Stimulated activated CD8-positive, alpha-beta memory T cell treated with anti-CD3 and anti-CD28 coated beads, Interleukin-15, amount 100 ng/mL, for 48 hours (primary cell): ENCODE results near the gene CCDC148.

Experiments
- DNase-seq, 2 donors: peaks; one replicate each; pipeline ENCODE4 v3.0.0-alpha.2; 2020; ENCODE audit warnings: low read depth in 2 of 2

The CCDC148 gene

DNA sequence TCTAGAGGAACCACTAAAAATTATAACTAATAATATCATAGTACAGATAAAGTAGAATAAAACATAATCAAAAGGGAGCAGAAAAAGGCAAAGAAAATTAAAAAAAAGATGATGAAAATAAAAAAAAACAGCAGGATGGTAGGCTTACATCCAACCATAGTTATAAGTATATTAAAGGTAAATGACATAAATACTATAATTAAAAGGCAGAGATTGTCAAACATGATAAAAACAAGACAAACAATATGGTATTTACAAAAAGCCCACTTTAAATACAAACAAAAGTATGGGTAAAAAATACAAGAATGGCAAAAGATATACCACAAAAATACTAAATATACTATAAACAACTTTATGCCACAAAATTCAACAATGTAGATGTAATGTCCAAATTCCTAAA lies 24.4 kb downstream of the CCDC148 start:
- no peak for DNase-seq

DNA sequence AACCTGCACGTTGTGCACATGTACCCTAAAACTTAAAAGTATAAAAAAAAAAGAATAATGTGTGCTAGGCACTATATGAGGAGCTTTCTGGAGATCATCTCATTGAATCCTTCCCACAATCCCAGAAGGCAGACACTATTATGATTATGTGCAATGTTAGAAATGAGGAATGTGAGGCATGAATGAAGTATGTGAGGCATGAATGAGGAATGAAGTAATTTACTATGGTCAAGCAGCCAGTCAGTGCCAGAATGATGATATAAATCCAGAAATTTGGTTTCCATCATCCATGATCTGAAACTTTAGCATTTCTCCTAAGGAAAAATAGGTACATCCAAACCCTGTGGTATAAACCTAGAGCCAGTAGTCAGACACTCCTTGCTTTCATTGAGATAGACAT lies 42.0 kb downstream of the CCDC148 start:
- no peak for DNase-seq

DNA sequence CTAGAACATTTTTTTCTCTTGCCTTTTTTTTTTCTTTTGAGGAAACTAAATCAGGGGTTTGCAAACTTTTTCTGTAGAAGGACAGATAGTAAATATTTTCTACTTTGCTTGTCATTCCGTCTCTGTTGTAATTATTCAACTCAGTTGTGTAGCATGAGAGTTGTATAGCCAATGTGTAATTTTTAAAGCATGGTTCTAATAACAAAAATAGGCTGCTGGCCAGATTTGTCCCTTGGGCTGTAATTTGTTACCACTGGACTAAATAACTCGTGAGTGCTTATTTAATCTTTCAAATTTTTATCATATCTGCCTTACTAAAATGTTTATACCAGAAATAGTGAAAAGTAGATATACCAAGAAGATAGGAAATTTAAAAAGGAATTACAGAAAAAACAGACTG lies 43.0 kb downstream of the CCDC148 start:
- DNase-seq, result no peak

DNA sequence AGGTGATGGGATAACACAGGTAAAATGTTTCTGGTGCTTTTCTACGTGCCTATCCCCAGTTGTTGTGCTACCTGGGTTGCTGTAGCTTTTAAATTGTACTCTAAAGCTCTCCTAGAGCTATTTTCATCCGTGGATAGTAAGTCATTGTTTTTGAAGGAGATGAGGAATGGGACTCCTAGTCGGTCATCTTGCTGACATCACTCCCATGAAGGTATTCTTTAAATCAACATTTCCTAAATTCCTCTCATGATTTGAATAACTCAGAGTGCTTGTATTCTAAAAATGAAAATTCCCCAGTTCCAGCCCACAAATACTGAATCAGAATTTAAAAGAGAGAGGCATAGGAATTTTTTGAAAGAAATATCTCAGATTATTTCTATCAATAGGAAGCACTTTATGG lies 44.3 kb downstream of the CCDC148 start:
- no peak for DNase-seq

DNA sequence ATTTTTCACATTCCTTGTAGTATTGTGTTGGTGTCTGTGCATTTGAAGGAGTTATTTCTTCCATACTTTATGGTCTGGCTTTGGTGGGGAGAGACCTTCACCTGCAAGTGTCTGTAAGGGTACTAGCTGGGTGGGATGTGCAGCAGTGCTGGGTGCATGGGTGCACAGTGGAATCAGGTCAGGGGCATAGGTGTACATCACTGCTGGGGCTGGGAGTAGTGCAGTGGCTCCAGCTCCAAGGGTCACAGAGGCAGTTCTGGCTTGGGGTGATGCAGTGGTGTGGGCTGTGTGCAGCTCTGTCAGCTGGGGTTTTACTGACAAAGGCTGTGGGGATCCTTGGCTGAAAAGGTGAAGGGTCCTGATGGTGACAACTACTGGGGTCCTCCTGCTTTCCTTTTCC lies 44.8 kb downstream of the CCDC148 start:
- no peak for DNase-seq

DNA sequence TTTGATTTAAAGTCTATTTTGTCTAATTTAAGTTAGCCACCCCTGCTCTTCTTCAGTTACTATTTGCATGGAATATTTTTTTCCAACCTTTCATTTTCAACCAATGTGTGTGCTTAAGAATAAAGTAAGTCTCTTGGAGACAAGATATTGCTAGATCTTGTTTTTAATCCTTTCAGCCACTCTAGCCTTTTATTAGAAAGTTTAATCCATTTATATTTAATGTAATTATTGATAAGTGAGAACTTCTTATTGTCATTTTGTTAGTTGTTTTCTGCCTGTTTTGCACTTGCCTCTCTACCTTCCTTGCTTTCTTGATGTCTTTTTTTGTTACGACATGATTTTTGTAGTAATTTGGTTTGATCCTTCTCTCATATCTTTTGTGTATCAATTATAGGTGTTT lies 46.4 kb downstream of the CCDC148 start:
- no peak for DNase-seq

DNA sequence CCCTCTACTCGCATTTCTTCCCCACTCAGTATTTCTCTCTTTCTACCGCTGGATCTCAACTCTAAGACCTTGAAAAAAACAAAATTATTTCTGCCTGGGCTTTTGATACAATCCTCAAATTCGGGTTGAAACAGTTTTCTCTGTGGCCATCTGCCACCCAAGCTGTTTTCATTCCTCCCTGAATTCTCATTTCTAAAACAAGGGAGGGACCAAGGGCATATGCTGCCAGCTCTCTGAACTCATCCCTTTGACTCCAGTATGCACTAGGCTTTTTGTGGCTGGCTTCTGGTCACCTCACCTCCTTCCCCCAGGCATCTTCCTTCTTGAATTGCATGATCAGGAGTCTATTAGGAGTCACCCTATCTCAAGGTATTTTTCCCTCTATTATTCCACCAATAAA lies 49.5 kb downstream of the CCDC148 start:
- DNase-seq, result no peak

DNA sequence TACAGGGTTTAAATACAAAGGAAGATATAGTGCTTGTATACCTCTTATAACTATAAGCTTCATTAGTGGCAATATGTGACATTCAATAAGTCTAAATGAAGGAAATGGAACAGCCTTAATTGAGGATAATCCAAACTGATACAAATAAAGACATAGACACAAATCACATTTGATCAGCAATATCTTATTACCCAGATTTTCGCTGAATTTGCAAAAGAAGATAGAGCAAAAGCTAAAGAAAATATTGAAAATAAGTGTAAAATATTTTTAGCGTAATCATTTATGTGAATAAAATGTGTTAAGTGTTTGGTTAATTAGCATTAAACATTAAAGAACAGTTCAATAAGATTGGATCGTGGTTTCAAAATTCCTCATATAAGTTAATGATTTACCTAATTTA lies 51.2 kb downstream of the CCDC148 start:
- DNase-seq, result no peak

DNA sequence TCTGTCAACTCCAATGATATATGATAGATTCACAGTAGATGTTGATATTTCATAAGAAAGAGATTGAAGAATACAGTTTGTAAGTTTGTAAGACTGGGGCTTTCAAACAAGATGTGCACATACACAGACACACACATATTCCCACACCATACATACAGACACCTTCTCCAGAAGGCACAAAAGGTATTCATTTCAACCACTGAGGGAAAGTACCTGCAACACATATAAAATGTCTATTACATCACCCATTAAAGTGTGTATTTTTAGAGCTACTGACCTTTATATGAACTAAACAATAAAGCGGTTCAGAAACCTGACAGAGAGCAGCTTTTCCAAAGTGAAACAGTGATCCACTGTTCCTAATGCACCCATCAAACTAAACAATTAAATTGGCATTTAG lies 53.3 kb downstream of the CCDC148 start:
- no peak for DNase-seq

DNA sequence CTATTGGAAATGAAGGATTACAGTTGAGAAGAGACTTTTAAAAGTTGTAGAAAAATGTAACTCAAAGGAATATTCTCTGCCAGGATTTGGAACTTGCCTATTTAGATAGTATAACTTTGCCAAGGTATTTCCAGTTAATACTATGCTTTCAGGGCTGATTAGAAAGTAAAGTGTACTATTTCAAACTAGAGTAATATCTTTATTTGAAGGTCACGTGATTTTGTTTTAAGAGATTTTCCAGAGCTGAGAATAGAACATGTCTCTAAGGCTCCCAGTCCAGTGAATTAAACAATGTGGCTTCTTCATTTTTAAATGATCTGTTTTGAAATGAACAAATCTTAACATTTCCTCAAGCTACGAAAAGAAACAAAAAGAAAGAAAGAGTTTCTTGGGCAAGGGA lies 53.9 kb downstream of the CCDC148 start:
- DNase-seq, result no peak

DNA sequence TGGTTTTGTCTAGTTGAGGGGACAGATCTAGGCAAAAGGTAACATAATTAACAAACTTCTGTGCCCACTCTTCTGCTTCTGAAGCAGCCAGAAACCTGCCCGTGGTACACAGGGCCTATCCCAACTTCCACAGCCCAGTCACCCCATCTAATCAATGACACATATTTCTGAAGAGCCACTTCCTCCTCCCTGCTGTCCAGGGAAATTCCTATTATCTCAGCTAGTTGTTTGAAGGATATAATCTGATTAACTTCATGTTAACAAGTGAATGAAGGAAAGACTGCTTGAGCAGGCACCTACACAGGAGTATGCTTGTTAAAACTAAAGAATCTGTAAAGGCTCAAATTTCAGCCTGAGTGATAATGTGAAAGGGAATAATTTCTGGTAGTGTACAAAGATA lies 61.4 kb downstream of the CCDC148 start:
- no peak for DNase-seq

DNA sequence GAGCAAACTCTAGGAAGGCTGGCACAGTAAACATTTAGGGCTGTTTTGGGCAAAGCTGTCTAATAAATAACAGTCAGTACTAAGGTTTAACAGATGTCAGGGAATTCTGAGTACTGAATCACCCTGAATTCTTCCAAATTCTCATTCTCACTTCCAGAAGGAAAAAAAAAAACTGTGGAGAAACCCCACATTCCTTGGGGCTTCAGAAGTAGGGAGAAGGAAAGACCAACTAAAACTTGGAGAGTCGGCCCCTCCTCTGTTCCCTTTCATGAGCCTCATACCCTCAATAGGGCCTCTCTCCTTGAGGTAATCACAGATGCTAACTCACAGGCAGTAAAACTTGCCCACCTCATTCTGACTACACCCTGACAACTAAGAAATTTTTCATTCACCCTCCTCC lies 62.1 kb downstream of the CCDC148 start:
- no peak for DNase-seq

DNA sequence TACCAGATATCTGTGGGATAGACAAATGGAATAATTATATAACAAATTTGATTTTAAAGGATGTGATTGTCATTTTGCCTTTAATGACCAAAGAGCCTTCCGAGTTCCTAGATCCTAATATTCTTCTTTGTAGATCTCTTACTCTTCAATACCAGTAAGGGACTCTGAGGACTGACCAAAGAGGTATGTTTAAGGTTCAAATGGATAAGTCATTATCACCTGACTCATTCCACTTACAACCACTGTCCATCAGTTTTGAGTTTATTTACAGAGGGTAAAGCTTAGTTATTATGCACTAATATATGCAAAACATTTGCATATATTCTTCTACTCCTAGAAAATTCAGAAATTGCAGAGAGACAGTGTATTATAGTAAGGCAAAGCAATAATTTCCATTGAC lies 62.7 kb downstream of the CCDC148 start:
- DNase-seq, result no peak

DNA sequence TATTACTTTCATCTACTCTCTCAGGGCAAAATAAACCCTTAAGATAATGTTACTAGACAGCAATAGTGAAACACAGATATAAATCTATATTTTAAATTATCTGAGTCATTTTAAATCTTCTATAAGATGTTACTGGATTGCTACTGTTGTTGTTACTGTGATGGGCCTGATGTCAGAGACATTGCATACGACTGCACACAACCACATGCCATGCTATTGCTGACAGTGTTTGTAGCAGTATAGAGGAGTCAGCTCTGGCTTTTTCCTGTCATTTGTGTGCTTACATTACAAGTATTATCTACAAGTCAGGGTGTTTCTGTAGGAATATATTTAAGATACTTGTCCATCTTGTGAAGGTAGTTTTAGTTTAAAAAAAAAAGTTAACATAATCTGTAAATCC lies 63.9 kb downstream of the CCDC148 start:
- DNase-seq, result no peak

DNA sequence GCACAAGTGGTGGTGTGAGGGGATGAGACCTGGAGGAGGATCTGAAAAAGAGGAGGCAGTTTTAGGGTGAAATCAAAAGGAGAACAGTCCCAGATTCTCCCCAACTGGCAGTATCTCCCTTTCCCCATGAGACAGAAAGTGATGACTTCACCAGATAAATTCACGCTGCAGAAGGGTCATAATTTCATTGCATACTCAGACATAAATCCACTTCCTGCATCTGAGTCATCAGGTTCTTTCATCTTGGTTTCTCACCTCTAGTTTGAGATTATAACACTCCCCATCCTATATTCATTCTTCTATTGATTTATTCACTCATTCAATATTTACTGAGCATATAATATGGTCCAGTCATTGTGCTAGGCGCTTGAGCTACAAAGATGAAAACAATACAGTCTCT lies 64.7 kb downstream of the CCDC148 start:
- no peak for DNase-seq

DNA sequence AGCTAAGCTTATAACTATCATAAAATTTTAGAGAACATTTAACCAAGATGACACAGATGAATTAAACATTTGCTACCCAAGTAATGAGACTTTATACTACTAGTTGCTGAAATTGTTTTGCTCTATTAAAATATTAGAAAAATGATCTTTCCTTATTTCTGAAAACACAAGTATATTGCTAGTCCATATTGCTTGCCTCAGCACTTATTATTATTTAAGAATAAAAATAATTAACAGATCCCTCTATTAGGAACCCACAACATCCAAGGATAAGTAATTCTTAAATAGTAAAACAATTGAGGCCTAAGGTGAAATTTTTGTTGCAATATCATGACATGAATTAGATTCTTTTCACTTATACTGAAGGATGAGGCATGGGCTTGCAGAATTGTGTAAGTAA lies 65.2 kb downstream of the CCDC148 start:
- no peak for DNase-seq

DNA sequence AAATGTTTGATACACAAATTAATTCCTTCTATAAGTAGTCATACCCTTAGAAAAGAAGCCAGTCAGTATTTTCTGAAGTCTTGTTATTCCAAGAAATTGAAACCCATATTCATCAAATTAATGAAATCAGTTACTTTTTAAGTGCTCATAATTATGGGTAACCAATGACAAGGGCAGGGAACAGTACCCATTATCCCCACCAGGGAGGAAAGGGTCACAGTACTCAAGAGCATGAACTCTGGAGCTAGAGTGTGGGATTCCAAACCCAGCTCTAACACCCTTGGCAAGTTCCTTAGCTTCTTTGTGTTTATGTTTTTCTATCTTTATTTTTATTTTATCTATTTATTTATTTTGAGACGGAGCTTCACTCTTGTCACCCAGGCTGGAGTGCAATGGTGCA lies 68.4 kb downstream of the CCDC148 start:
- DNase-seq, result no peak

DNA sequence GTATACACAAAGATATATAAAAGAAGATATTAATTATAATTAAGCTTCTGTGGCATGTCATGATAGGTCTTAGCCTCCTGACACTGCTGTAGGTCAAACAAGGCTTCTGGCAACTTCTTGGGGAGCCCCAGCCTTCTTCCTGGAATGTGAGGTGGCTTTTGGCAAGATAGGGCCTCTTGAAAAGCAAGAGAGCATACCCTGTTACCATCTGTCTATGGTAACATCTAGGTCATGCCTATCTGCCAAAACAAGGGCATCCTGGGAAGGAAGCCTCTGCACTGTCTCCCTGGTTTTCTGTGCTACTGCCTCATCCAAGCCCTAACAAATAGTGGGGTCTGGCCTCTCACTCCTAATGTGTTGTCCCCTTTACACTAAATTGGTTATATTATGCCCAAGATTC lies 70.9 kb downstream of the CCDC148 start:
- DNase-seq, result no peak

DNA sequence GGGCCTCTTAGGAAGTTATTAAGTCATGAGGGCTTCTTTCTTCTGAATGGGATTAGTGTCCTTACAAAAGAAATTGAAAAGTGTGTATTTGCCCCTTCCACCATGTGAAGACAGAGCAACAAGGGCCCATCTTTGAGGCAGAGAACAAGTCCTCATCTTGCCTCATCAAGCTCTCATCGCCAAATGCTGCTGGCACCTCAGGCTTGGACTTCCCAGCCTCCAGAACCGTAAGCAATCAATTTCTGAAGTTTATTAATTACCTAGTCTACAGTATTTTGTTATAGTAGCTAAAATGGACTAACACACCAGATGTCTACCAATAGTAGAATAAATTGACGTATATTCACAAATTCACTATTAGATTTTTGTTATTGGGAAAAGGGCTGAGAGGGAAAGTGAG lies 74.6 kb downstream of the CCDC148 start:
- DNase-seq, result no peak

DNA sequence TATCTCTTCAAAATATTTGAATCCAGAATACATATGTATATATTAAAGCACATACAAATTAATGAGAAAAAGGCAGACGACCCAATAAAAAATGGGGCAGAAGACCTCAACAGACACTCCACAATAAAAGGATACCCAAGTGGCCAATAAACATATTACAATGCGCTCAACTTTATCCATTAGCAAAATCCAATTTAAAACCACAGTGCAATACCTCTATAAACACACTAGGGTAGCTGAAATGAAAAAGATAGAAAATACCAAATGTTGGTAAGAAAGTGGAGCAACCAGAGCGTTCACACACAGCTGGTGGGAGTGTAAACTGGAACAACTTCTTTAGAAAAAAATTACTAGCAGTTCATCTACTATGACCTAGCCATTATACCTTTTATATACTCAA lies 75.3 kb downstream of the CCDC148 start:
- no peak for DNase-seq

DNA sequence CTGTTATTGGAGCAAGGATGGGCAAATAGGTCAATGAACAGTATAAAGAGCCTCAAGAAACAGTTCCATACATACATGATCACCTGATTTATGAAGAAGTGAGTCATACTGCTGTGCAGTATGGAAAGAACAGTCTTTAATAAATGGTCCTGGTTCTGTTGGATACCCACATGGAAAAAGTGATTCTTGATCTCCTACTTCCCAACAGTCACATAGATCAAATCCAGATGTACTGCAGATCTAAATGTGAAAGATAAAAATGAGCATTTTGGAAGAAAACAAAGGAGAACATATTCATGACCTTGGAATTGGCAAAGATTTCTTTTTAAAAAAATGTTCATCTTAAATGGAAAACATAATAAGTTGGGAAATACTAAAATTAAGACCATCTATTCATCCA lies 75.8 kb downstream of the CCDC148 start:
- no peak for DNase-seq

DNA sequence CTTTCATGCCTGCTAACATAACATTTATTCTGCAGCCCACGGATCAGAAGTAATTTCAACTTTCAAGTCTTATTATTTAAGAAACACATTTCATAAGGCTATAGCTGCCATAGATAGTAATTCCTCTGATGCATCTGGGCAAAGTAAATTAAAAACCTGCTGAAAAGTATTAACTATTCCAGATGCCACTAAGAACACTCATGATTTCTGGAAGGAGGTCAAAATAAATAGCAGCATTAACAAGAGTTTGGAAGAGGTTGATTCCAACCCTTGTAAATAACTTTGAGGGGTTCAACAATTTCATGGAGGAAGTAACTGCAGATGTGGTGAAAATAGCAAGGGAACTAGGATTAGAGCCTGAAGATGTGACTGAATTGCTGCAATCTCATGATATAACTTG lies 77.6 kb downstream of the CCDC148 start:
- no peak for DNase-seq

DNA sequence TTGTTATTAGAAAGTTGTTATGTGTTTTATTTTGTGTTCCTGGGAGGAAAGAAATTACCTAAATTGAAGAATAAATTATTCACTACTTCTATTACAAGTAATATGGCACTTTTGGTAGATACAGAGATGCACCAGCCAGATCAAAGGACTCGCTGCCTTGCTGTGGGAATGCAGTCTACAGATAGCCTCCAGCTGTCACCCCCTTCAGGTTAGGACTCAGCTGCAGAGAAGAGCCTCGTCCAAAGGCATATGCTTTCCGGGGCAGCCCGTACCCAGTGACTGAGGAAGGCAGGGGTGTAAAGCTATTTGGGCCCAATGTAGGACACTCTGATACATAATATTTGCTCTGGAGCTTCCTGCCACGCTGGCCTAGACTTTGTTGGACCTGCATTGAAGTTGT lies 90.2 kb downstream of the CCDC148 start:
- DNase-seq, result no peak

DNA sequence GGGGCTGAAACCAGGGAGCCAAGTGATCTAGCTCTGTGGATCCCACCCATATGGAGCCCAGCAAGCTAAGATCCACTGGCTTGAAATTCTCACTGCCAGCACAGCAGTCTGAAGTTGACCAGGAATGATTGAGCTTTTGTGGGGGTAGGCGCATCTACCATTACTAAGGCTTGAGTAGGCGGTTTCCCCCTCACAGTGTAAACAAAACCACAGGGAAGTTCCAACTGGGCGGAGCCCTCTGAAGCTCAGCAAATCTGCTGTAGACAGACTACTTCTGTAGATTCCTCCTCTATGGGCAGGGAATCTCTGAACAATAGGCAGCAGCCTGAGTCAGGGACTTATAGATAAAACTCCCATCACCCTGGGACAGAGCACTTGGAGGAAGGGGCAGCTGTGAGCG lies 96.7 kb downstream of the CCDC148 start:
- DNase-seq, result peak in 1 of 2 donors; percentile 19

DNA sequence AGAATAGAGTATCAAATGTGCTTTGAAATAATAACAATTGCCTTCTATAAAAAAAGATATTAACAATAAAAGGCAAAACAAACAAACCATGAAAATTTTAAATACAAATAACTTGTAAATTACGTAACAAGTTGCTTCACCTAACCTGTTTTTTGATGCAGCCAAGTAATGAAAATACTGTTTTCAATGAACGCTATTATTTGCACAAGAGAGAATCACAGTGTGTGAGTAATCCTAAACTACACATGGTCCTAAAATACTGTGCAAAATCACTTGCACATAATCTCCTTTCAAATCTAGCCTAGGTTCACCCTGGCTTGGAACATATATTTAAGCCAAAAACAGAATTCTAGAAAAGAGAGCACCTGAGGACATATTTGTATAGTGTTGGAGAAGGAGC lies 98.9 kb downstream of the CCDC148 start:
- DNase-seq, result no peak
